ENCODE measurements around the gene GPATCH8.

DNA sequence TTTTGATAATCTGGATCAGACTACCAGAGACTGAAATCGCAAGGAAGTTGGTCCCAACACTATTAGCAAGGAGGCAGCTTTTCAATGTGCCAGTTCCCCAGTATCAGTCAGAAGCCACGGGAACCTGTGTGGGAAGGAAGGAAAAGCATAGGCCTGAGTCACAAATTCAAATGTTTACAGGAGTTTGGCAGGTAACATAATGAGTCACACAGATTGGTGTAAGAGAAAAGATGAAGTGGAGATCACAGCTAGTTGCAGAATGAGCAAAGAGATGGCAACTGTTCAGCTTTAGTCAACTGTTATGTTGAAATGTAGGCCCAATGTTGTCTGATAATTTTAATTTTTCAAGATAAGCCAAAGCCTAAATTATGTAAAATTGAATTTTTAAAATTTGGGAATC is 85.7 kb downstream of the GPATCH8 start:
- TF ChIP-seq, protein P1, sequence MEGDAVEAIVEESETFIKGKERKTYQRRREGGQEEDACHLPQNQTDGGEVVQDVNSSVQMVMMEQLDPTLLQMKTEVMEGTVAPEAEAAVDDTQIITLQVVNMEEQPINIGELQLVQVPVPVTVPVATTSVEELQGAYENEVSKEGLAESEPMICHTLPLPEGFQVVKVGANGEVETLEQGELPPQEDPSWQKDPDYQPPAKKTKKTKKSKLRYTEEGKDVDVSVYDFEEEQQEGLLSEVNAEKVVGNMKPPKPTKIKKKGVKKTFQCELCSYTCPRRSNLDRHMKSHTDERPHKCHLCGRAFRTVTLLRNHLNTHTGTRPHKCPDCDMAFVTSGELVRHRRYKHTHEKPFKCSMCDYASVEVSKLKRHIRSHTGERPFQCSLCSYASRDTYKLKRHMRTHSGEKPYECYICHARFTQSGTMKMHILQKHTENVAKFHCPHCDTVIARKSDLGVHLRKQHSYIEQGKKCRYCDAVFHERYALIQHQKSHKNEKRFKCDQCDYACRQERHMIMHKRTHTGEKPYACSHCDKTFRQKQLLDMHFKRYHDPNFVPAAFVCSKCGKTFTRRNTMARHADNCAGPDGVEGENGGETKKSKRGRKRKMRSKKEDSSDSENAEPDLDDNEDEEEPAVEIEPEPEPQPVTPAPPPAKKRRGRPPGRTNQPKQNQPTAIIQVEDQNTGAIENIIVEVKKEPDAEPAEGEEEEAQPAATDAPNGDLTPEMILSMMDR (IDR thresholded peaks at IDR 0.05): no peak
- TF ChIP-seq POLR2A (IDR thresholded peaks at IDR 0.05): no peak
